ENCODE results near the gene BMF. TPM values are rescaled to one million over a fixed set of nuclear protein-coding genes. Genes with fewer than 3 reads are reported as not detected.

BMF gene
- total and polyA plus RNA-seq, 2 donors (not counting 3 experiments of a cell fraction or from before 2014, with no cell fraction given): 8.6 to 9.8 TPM

GRCh38 chr15:40050788-40051470 lies 57.8 kb downstream of the BMF start:
- FAIRE-seq (no peak), DNase-seq (ENCODE audit: low read depth, low spot score) (no peak)
- no peaks in the 10 kb centered on the region for H3K9me3 ChIP-seq (replicated peaks; ENCODE audit: control insufficient read depth, insufficient read depth, low read length)
- no peaks in the 10 kb centered on the region for H4K20me1 ChIP-seq (replicated peaks; ENCODE audit: control insufficient read depth, extremely low read depth, insufficient read depth, low read length)
- no peaks in the 10 kb centered on the region for H3K79me2 ChIP-seq (ENCODE audit: control insufficient read depth, insufficient read depth, low read length)
- H3K27me3 ChIP-seq (ENCODE audit: control insufficient read depth in 2 of 2, insufficient read depth in 2 of 2, low read length in 2 of 2): peaks cover 0 to 3% of the 10 kb centered on the region in 2 experiments
- no peak overlapping the region for H3K4me2 ChIP-seq (ENCODE audit: insufficient read depth, low read length)
- no peaks in the 10 kb centered on the region for H3K36me3 ChIP-seq (ENCODE audit: control insufficient read depth in 2 of 2, extremely low read depth in 1 of 2, insufficient read depth in 2 of 2, low read length in 2 of 2)
- H3K4me3 ChIP-seq (replicated peaks in 1 of 3; ENCODE audit: insufficient read depth in 1 of 3, low read depth in 1 of 3, low read length in 3 of 3): no peak overlapping the region
- dilution Hi-C loops (cut with MboI; ENCODE audit: extremely low pct_ligation_motif_present, low sequenced_read_pairs) (no loop called here), intact Hi-C loops (cut with micrococcal nuclease) (no loop called here)
- no peaks in the 10 kb centered on the region for H3K9me1 ChIP-seq (replicated peaks; ENCODE audit: control insufficient read depth, extremely low read depth, insufficient read depth, low read length)
- TF ChIP-seq, protein P1, sequence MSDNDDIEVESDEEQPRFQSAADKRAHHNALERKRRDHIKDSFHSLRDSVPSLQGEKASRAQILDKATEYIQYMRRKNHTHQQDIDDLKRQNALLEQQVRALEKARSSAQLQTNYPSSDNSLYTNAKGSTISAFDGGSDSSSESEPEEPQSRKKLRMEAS (IDR thresholded peaks at IDR 0.05; ENCODE audit: insufficient read depth, insufficient read length): no peak
- TF ChIP-seq JUN (IDR thresholded peaks at IDR 0.05; ENCODE audit: borderline replicate concordance, insufficient read depth, insufficient read length, low read depth) (no peak), POLR2A (IDR thresholded peaks at IDR 0.05; ENCODE audit: low read depth, low read length) (no peak), MYC (IDR thresholded peaks at IDR 0.05; ENCODE audit: low read depth, low read length) (no peak), GATA2 (IDR thresholded peaks at IDR 0.05; ENCODE audit: insufficient read depth, insufficient read length, low read depth, low read length) (no peak), POLR2AphosphoS5 (IDR thresholded peaks at IDR 0.05; ENCODE audit: insufficient read depth, low read depth, low read length) (no peak), EZH2 (IDR thresholded peaks at IDR 0.05; ENCODE audit: borderline replicate concordance, low read depth, low read length, severe bottlenecking) (no peak), FOS (IDR thresholded peaks at IDR 0.05; ENCODE audit: borderline replicate concordance, insufficient read depth, low read length) (no peak)
- BruUV-seq (replicated peaks): no TSS peak
- no peak overlapping the region for H3K9ac ChIP-seq (replicated peaks; ENCODE audit: extremely low read depth, insufficient read depth, low read length)
- H3K4me1 ChIP-seq (ENCODE audit: control insufficient read depth, extremely low read depth, insufficient read depth, low read length): peaks cover 22% of the 10 kb centered on the region
- CTCF ChIA-PET: interaction anchor here (0.6 to 1.3 kb wide), 2 partner anchors 9 to 54 kb away, joined by 3 to 4 read pairs; no protein-coding TSS in a partner anchor
- no peak overlapping the region for H3K27ac ChIP-seq (ENCODE audit: insufficient read depth, low read depth, low read length)
- H2AFZ ChIP-seq (ENCODE audit: low read depth, low read length): no peak overlapping the region
- POLR2A ChIA-PET: no interaction called here

All from endothelial cell of umbilical vein (primary cell).